ENCODE results near the gene DUSP3. TPM values are rescaled to one million over a fixed set of nuclear protein-coding genes. Genes with fewer than 3 reads are reported as not detected.

DUSP3 gene
- total RNA-seq, 3 donors from 2014 or later: 46.9 to 123 (median 62.9) TPM

DNA sequence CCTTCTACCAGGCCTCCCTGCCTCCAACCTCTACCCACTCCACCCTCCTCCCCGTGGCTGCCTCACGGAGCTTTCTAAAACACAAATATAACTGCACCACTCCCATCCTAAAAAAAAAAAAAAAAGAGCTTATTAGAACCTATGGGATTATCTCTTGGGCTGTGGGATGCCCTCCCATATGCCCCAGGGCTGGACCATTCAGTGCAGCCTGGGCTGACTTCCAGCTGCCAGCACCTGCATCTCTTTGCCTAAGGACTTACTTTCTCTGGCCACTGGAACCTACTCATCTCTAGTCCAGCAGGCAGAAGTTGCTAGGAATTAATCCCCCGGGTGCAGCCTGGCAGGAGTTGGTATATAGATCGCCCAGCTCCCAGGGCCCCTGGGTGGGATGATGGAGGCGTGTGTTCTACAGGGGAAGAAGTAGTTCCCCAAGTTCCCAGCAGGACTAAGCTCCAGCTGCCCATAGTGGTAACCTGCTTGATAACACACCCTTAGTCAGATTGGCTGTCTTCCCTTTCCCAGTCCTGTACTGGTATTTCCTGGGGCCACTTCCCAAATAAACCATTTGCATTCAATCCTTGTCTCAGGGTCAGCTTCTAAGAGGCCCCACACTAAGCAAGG is 43.9 kb upstream of the DUSP3 start:
- no peak for TF ChIP-seq CTCF (IDR thresholded peaks at IDR 0.05)
- H3K36me3 ChIP-seq (ENCODE audit: low read depth): no peaks in the 10 kb centered on the region
- no peaks in the 10 kb centered on the region for H3K9me3 ChIP-seq
- ATAC-seq (peak; percentile 49), DNase-seq (no peak)
- intact Hi-C loops (cut with DNase I, micrococcal nuclease): no loop called here
- H3K4me1 ChIP-seq (ENCODE audit: low read depth): no peaks in the 10 kb centered on the region
- no peak overlapping the region for H3K4me3 ChIP-seq

GRCh38 chr17:43820759-43821158 is 42.0 kb upstream of the DUSP3 start:
- intact Hi-C loops (cut with DNase I, micrococcal nuclease): no loop called here
- Histone ChIP-seq H3K36me3 (ENCODE audit: low read depth) (no peaks in the 10 kb centered on the region), H3K9me3 (no peaks in the 10 kb centered on the region), H3K4me1 (ENCODE audit: low read depth) (no peaks in the 10 kb centered on the region), H3K4me3 (no peak overlapping the region)
- DNase-seq: no peak
- ATAC-seq: no peak
- no peak for TF ChIP-seq CTCF (IDR thresholded peaks at IDR 0.05)

DNA sequence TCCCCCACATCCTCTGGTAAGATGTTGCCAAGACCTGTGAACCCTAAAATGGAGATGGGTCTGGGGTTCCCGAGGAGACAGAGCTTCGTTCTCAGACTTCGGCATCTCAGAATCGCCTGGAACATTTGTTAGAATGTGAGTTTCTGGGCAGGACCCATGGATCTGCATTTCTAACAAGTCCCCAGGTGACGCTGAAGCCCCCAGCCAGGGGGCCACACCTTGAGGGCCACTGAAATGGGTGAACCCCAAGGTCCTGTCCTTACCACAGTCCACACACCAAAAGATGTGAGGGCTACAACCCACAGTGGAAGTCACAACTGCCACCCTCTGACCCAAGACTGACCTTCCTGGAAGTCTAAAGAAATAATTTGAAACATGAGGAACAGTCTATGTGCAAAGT is 40.2 kb upstream of the DUSP3 start:
- intact Hi-C loops (cut with DNase I, micrococcal nuclease): no loop called here
- no peak for ATAC-seq
- H3K4me3 ChIP-seq: no peak overlapping the region
- H3K4me1 ChIP-seq (ENCODE audit: low read depth): no peaks in the 10 kb centered on the region
- no peak for DNase-seq
- H3K36me3 ChIP-seq (ENCODE audit: low read depth): no peaks in the 10 kb centered on the region
- TF ChIP-seq CTCF (IDR thresholded peaks at IDR 0.05): no peak
- H3K9me3 ChIP-seq: no peaks in the 10 kb centered on the region

DNA sequence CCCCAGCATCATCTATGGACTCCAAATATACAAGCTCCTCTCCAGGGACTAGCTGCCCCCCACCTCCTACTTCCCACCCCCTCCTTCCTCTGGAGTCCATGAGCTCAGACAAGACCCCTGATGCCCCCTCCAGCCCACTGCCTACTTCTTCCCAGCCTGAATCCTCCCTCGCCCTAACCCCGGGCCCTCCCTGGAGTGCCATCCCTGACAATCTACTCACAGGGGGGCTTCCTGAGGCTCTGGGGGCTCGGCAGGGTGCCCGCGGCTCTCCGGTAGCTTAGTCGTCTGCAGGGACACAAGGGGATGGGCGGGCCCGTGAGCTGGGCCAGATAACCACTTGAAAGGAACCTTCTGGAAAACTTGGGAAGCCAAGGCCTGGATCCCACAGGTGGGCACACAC is 39.0 kb upstream of the DUSP3 start:
- TF ChIP-seq CTCF (IDR thresholded peaks at IDR 0.05): no peak
- Histone ChIP-seq H3K4me3 (no peak overlapping the region), H3K36me3 (ENCODE audit: low read depth) (no peaks in the 10 kb centered on the region), H3K9me3 (no peaks in the 10 kb centered on the region), H3K4me1 (ENCODE audit: low read depth) (no peaks in the 10 kb centered on the region)
- ATAC-seq (no peak), DNase-seq (no peak)
- intact Hi-C loops (cut with DNase I, micrococcal nuclease): no loop called here

- intact Hi-C loops (cut with DNase I, micrococcal nuclease): no loop called here
- DNase-seq (no peak), ATAC-seq (no peak)
- Histone ChIP-seq H3K4me3 (no peak overlapping the region), H3K9me3 (no peaks in the 10 kb centered on the region), H3K4me1 (ENCODE audit: low read depth) (no peaks in the 10 kb centered on the region), H3K36me3 (ENCODE audit: low read depth) (no peaks in the 10 kb centered on the region)
- no peak for TF ChIP-seq CTCF (IDR thresholded peaks at IDR 0.05)
Measured at GRCh38 chr17:43816336-43817320, 37.9 kb upstream of the DUSP3 start.

All from mucosa of descending colon (tissue), 3 donors.